SK-N-SH (cell line): Measurements from ENCODE around the gene SEMA3F. TPM values are rescaled to one million over a fixed set of nuclear protein-coding genes. Genes with fewer than 3 reads are reported as not detected.

Experiments
- CTCF ChIA-PET: fragments of 300-600, 350-600 bp; formaldehyde crosslinking; extraction: SDS; loops from one replicate; lab custom pipeline; 2021; lab: Yijun Ruan, JAX
- POLR2A ChIA-PET: fragments of 350-600 bp; sonication (Branson Sonifier 250); formaldehyde crosslinking; extraction: SDS; loops from one replicate; lab custom pipeline; 2020; ENCODE audit warnings: antibody characterized with exemption, inconsistent platforms; lab: Yijun Ruan, JAX
- DNase-seq: peaks from one replicate; pipeline ENCODE4 v3.0.0; 2012
- H2AFZ ChIP-seq: fragments of 200-600 bp; sonication (generic); 2 replicates; pipeline ENCODE4 v1.8.1; 2016; ENCODE audit warnings: antibody characterized with exemption, mild to moderate bottlenecking, low read depth
- H3F3A ChIP-seq: fragments of 200-600 bp; sonication (generic); replicated peaks from 2 replicates; pipeline ENCODE3; 2016; ENCODE audit warnings: antibody characterized with exemption, mild to moderate bottlenecking; ENCODE audit not compliant: insufficient read depth
- H3K27ac ChIP-seq, 2 experiments: fragments of 200-500 bp in 1 of 2; fragments of 200-600 bp in 1 of 2; sonication (Bioruptor generic) in 1 of 2; sonication (generic), shearing (Covaris generic) in 1 of 2; 2 replicates each; pipeline versions ENCODE4 v1.5.1 to v1.6.1; 2014 to 2016; ENCODE audit warnings: low read depth in 2 of 2, inconsistent platforms in 1 of 2, low read length in 1 of 2, mild to moderate bottlenecking in 1 of 2, mixed read lengths in 1 of 2
- H3K27me3 ChIP-seq: fragments of 200-600 bp; sonication (generic), shearing (Covaris generic); 2 replicates; pipeline ENCODE4 v1.6.1; 2016; ENCODE audit warnings: mixed run types; ENCODE audit not compliant: insufficient read depth
- H3K36me3 ChIP-seq, 2 experiments: fragments of 200-500 bp in 1 of 2; fragments of 200-600 bp in 1 of 2; sonication (Bioruptor generic) in 1 of 2; sonication (generic) in 1 of 2; replicated peaks in 1 of 2; 2 replicates each; pipeline versions ENCODE3 to v1.5.1; 2014 to 2016; ENCODE audit warnings: low read length in 1 of 2, mild to moderate bottlenecking in 1 of 2; ENCODE audit not compliant: insufficient read depth in 2 of 2, control insufficient read depth in 1 of 2
- H3K4me1 ChIP-seq, 2 experiments: fragments of 200-500 bp in 1 of 2; fragments of 200-600 bp in 1 of 2; sonication (Bioruptor generic) in 1 of 2; sonication (generic), shearing (Covaris generic) in 1 of 2; 2 replicates each; pipeline versions ENCODE4 v1.5.1 to v1.6.1; 2014 to 2016; ENCODE audit warnings: low read depth in 1 of 2, low read length in 1 of 2, mixed run types in 1 of 2; ENCODE audit not compliant: insufficient read depth in 2 of 2, control insufficient read depth in 1 of 2
- H3K4me2 ChIP-seq: fragments of 200-600 bp; sonication (generic), shearing (Covaris generic); 2 replicates; pipeline ENCODE4 v1.6.1; 2017; ENCODE audit warnings: mixed run types
- H3K4me3 ChIP-seq, 2 experiments: fragments of 200-500 bp in 1 of 2; fragments of 200-600 bp in 1 of 2; sonication (Bioruptor generic) in 1 of 2; sonication (generic), shearing (Covaris generic) in 1 of 2; 2 replicates each; pipeline versions ENCODE4 v1.5.1 to v1.8.1; 2014 to 2016; ENCODE audit warnings: low read depth in 2 of 2, inconsistent platforms in 1 of 2, low read length in 1 of 2, mild to moderate bottlenecking in 1 of 2, mixed read lengths in 1 of 2, moderate library complexity in 1 of 2
- H3K79me2 ChIP-seq: fragments of 200-600 bp; sonication (generic); 2 replicates; pipeline ENCODE4 v1.8.1; 2017; ENCODE audit warnings: mild to moderate bottlenecking; ENCODE audit not compliant: insufficient read depth
- H3K9ac ChIP-seq: fragments of 200-600 bp; sonication (generic); 2 replicates; pipeline ENCODE4 v1.6.1; 2017; ENCODE audit warnings: mixed run types
- H3K9me2 ChIP-seq: fragments of 200-600 bp; sonication (generic); 2 replicates; pipeline ENCODE4 v1.6.1; 2017; ENCODE audit warnings: mixed run types
- H3K9me3 ChIP-seq: fragments of 200-600 bp; sonication (generic); 2 replicates; pipeline ENCODE4 v1.6.1; 2017; ENCODE audit warnings: mixed run types, mild to moderate bottlenecking, moderate library complexity
- H4K20me1 ChIP-seq: fragments of 200-600 bp; sonication (generic); 2 replicates; pipeline ENCODE4 v1.6.1; 2017; ENCODE audit warnings: mild to moderate bottlenecking, mixed run types; ENCODE audit not compliant: insufficient read depth
- EP300 ChIP-seq, 2 experiments: IDR thresholded peaks; 2 replicates each; pipeline versions ENCODE4 v1.4.0 to v1.6.1; 2012; ENCODE audit warnings: borderline replicate concordance in 1 of 2, low read depth in 1 of 2, low read length in 1 of 2
- EZH2phosphoT487 ChIP-seq: fragments of 200-600 bp; sonication (generic); IDR thresholded peaks from 2 replicates; pipeline ENCODE4 v1.6.1; 2017; ENCODE audit warnings: low read depth, mixed run types, mild to moderate bottlenecking, antibody characterized with exemption, moderate library complexity, borderline replicate concordance
- FOSL2 ChIP-seq: IDR thresholded peaks from 2 replicates; pipeline ENCODE4 v1.4.0; 2012; ENCODE audit warnings: low read depth, mild to moderate bottlenecking, moderate library complexity, borderline replicate concordance
- FOXJ3 ChIP-seq: sonication (generic); formaldehyde crosslinking; IDR thresholded peaks from 2 replicates; pipeline ENCODE4 v1.5.1; 2020; ENCODE audit warnings: mild to moderate bottlenecking, missing genetic modification reagents
- FOXM1 ChIP-seq: IDR thresholded peaks from 2 replicates; pipeline ENCODE4 v1.4.0; 2012; ENCODE audit warnings: low read depth, mild to moderate bottlenecking
- GABPA ChIP-seq: IDR thresholded peaks from 2 replicates; pipeline ENCODE4 v1.4.0; 2012; ENCODE audit warnings: low read depth, mild to moderate bottlenecking
- JUND ChIP-seq: IDR thresholded peaks from 2 replicates; pipeline ENCODE4 v1.4.0; 2012
- MXI1 ChIP-seq: IDR thresholded peaks from 2 replicates; pipeline ENCODE4 v1.6.1; 2012; ENCODE audit warnings: mild to moderate bottlenecking, low read depth, low read length, improper control_type of control experiment
- PBX3 ChIP-seq: IDR thresholded peaks from 2 replicates; pipeline ENCODE4; 2012
- REST ChIP-seq: IDR thresholded peaks from 2 replicates; pipeline ENCODE4 v1.6.1; 2012; ENCODE audit warnings: mild to moderate bottlenecking, low read depth, low read length, moderate library complexity
- RFX5 ChIP-seq: IDR thresholded peaks from 2 replicates; pipeline ENCODE4 v1.6.1; 2012; ENCODE audit warnings: mild to moderate bottlenecking, improper control_type of control experiment, low read length
- RXRA ChIP-seq: IDR thresholded peaks from 2 replicates; pipeline ENCODE4 v1.4.0; 2012; ENCODE audit warnings: low read depth, mild to moderate bottlenecking, borderline replicate concordance
- SIN3A ChIP-seq: IDR thresholded peaks from 2 replicates; pipeline ENCODE4 v1.6.1; 2012; ENCODE audit warnings: low read depth, mild to moderate bottlenecking, low read length, moderate library complexity, borderline replicate concordance
- SMC3 ChIP-seq: IDR thresholded peaks from 2 replicates; pipeline ENCODE4 v1.6.1; 2012; ENCODE audit warnings: low read depth, low read length, improper control_type of control experiment
- TCF12 ChIP-seq: IDR thresholded peaks from 2 replicates; pipeline ENCODE4 v1.4.0; 2012
- YY1 ChIP-seq: IDR thresholded peaks from 2 replicates; pipeline ENCODE4 v1.4.0; 2012; ENCODE audit warnings: low read depth, mild to moderate bottlenecking
- WGBS: methylation state at CpG from one replicate; pipeline ENCODE4 v1.1.6; 2017; ENCODE audit warnings: low lambda C conversion rate; 5-methylcytosine and 5-hydroxymethylcytosine counted together
- polyA plus RNA-seq, 3 experiments: library from polyadenylated mRNA; depleted of rRNA; stranded (reverse); fragments of >200 nt; gene quantifications; 2 replicates each; pipeline ENCODE4 v1.2.3, GENCODE V29; 2012
- TF ChIP-seq, protein P1 (sequence below): fragments of 200-600 bp; sonication (generic); IDR thresholded peaks from 2 replicates; pipeline ENCODE4 v1.6.1; 2017; ENCODE audit warnings: antibody characterized with exemption, mild to moderate bottlenecking, moderate library complexity
- TF ChIP-seq, protein P2 (sequence below): fragments of 150-350 bp; IDR thresholded peaks from 2 replicates; pipeline ENCODE4 v1.6.1; 2016; ENCODE audit warnings: mild to moderate bottlenecking, low read depth, low read length

SEMA3F gene
- polyA plus RNA-seq, 1 of the 3 experiments (the other 2 are of a cell fraction): 30.4 TPM

DNA sequence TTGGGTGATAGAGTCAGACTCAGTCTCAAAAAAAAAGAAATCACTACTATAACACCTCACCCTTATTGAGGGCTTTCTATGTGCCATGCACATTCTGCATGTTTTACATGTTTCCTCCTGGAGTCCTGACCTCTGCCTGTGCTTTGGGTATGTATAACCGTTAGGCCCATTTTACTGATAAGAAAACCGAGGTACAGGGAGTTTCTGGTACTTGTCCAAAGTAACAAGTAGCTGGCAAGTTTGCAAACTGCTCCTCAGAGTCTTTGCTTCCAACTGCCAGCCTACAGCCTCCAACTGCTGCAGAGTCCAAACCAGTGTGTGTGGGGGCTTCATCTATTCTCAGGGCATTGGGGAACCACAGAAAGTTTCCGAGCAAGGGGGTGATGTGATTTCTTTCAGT lies 77.2 kb downstream of the SEMA3F start:
- Histone ChIP-seq H3F3A (peaks cover 3% of the 10 kb centered on the region), H3K4me2 (no peak overlapping the region), H3K36me3 (no peaks in the 10 kb centered on the region), H3K9me2 (no peaks in the 10 kb centered on the region), H3K9me3 (no peaks in the 10 kb centered on the region), H3K79me2 (peaks cover 13% of the 10 kb centered on the region), H2AFZ (no peak overlapping the region), H4K20me1 (0 out of 2 replicates have a peak, but pooled peaks cover 3% of the 10 kb centered on the region), H3K27me3 (no peaks in the 10 kb centered on the region), H3K27ac (no peak overlapping the region), H3K4me1 (peaks cover 3 to 6% of the 10 kb centered on the region in 2 experiments; a peak in 1 of 4 replicates), H3K4me3 (no peak overlapping the region), H3K9ac (no peak overlapping the region)
- 57% methylated on average over 3 of the region's 3 CpGs for WGBS
- TF ChIP-seq EZH2phosphoT487 (no peak), SMC3 (no peak), FOSL2 (no peak), JUND (no peak), MXI1 (no peak), FOXM1 (no peak), REST (no peak), GABPA (no peak)
- CTCF ChIA-PET: interaction anchor here (0.6 to 61.6 kb wide), 3 partner anchors 16 to 272 kb away, joined by 3 to 1375 read pairs (median 433); partner anchors contain the start of genes GNAI2 and GNAT1
- DNase-seq: no peak
- POLR2A ChIA-PET: no interaction called here

DNA sequence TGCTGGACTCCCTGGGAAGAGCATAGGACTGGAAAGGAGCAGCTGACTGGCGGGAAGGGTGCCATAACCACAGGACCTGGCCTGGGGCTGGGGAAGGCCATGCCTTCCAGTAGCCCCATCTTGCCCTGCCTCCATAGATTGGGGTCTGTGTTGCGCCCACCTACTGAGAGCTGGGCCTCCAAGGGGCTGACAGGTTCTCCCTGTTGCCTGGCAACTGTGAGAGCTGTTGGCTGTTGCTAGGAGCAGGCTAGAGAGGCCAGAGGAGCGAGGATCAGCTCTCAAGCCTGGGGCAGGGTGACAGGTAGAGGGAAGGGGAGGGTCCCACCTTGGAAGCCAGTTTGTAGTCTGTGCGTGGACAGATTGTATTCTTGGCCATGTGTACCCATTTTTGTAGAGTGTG lies 78.1 kb downstream of the SEMA3F start:
- 92% methylated on average over 3 of the region's 4 CpGs for WGBS
- Histone ChIP-seq H3F3A (peaks cover 6% of the 10 kb centered on the region), H3K9ac (no peak overlapping the region), H3K4me3 (no peak overlapping the region), H2AFZ (no peak overlapping the region), H3K27ac (no peak overlapping the region), H3K9me3 (no peaks in the 10 kb centered on the region), H3K36me3 (no peaks in the 10 kb centered on the region), H3K9me2 (no peaks in the 10 kb centered on the region), H4K20me1 (peaks cover 3% of the 10 kb centered on the region), H3K79me2 (peaks cover 22% of the 10 kb centered on the region), H3K27me3 (no peaks in the 10 kb centered on the region), H3K4me1 (peaks cover 3 to 4% of the 10 kb centered on the region in 2 experiments; a peak in 1 of 4 replicates), H3K4me2 (no peak overlapping the region)
- ChIA-PET CTCF (interaction anchor here (1.3 to 61.6 kb wide), 4 partner anchors 8 to 47 kb away, joined by 4 to 1375 read pairs (median 219); partner anchors contain the start of genes GNAI2 and GNAT1), POLR2A (no interaction called here)
- no peak for DNase-seq
- TF ChIP-seq PBX3 (no peak), RFX5 (no peak), SIN3A (no peak), YY1 (no peak), FOXJ3 (CRISPR knock-in tag) (no peak), RXRA (no peak), FOXM1 (no peak), EP300 (IDR thresholded peaks at IDR 0.05; ENCODE audit: borderline replicate concordance in 1 of 2, low read depth in 1 of 2, low read length in 1 of 2) (no peak), TCF12 (no peak)
- TF ChIP-seq, protein P1, sequence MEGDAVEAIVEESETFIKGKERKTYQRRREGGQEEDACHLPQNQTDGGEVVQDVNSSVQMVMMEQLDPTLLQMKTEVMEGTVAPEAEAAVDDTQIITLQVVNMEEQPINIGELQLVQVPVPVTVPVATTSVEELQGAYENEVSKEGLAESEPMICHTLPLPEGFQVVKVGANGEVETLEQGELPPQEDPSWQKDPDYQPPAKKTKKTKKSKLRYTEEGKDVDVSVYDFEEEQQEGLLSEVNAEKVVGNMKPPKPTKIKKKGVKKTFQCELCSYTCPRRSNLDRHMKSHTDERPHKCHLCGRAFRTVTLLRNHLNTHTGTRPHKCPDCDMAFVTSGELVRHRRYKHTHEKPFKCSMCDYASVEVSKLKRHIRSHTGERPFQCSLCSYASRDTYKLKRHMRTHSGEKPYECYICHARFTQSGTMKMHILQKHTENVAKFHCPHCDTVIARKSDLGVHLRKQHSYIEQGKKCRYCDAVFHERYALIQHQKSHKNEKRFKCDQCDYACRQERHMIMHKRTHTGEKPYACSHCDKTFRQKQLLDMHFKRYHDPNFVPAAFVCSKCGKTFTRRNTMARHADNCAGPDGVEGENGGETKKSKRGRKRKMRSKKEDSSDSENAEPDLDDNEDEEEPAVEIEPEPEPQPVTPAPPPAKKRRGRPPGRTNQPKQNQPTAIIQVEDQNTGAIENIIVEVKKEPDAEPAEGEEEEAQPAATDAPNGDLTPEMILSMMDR: no peak
- TF ChIP-seq, protein P2, sequence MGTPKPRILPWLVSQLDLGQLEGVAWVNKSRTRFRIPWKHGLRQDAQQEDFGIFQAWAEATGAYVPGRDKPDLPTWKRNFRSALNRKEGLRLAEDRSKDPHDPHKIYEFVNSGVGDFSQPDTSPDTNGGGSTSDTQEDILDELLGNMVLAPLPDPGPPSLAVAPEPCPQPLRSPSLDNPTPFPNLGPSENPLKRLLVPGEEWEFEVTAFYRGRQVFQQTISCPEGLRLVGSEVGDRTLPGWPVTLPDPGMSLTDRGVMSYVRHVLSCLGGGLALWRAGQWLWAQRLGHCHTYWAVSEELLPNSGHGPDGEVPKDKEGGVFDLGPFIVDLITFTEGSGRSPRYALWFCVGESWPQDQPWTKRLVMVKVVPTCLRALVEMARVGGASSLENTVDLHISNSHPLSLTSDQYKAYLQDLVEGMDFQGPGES: no peak
